Measurements from ENCODE around the gene DUSP7.

DNA sequence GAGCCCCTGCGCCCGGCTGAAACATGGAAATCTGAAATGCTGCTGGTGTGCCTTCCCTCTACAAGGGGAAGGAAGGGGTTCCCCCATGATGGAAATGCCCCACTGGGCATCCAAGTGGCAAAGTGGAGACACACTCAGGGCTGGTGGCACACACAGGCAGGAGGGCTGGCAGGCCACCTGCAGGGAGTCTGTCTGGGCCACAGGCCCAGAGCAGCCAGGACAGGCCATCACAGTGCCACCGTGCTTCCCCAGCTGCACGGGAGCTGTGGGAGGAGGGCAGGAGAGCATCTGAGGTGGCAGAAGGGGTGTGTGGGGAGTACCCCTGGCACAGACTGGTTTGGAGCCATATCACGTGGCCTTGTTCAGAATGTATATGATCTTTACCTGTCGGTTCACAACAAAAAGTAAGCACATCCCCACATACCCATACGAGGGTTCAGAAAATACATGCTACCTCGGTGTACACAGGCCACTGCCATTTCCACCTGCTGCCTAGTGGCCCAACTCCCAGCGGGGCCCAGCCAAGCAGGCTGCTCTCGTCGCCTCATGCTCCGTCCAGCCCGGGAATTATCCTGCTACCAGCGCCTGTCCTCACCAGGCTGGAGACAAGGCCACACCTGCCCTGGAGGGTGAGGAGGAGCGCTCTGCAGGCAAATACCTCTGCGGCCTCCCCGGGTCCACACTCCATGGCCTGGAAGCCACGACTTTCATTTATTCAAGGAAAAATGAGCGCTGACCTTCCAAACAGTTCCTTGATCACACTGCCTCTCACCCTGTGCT, 22.6 kb upstream of the DUSP7 start:
- TF ChIP-seq RFX5 (IDR thresholded peaks at IDR 0.05; ENCODE audit: low read depth, low read length), result no peak
- TF ChIP-seq ZNF384 (IDR thresholded peaks at IDR 0.05; ENCODE audit: low read depth, low read length), result no peak
